Endodermal cell (in vitro differentiated cells): ENCODE results near the gene CCDC170. TPM values are rescaled to one million over a fixed set of nuclear protein-coding genes. Genes with fewer than 3 reads are reported as not detected.

ENCODE experiments used
- DNase-seq: peaks from one replicate; pipeline ENCODE4 v3.0.0-alpha.2; 2017
- H3K27ac ChIP-seq: 2 replicates; pipeline ENCODE4 v1.5.1; 2013; ENCODE audit warnings: mild to moderate bottlenecking, low read depth, low read length, moderate library complexity
- H3K27me3 ChIP-seq: 2 replicates; pipeline ENCODE4 v1.6.1; 2013; ENCODE audit warnings: mild to moderate bottlenecking, low read length, moderate library complexity; ENCODE audit not compliant: insufficient read depth, control insufficient read depth, poor library complexity, severe bottlenecking
- H3K36me3 ChIP-seq: 2 replicates; pipeline ENCODE4 v1.7.0; 2013; ENCODE audit warnings: mild to moderate bottlenecking, low read length, moderate library complexity; ENCODE audit not compliant: control insufficient read depth, insufficient read depth
- H3K4me1 ChIP-seq: one replicate; pipeline ENCODE4 v1.7.0; 2013; ENCODE audit warnings: low read length; ENCODE audit not compliant: control insufficient read depth, insufficient read depth
- H3K4me3 ChIP-seq: 2 replicates; pipeline ENCODE4 v1.5.1; 2013; ENCODE audit warnings: mild to moderate bottlenecking, low read length, moderate library complexity
- H3K9ac ChIP-seq: 2 replicates; pipeline ENCODE4 v1.6.1; 2013; ENCODE audit warnings: mild to moderate bottlenecking, low read length, moderate library complexity; ENCODE audit not compliant: poor library complexity, severe bottlenecking; ENCODE audit errors: extremely low read depth
- H3K9me3 ChIP-seq: 2 replicates; pipeline ENCODE4 v1.6.1; 2013; ENCODE audit warnings: mild to moderate bottlenecking, low read length, moderate library complexity; ENCODE audit not compliant: control insufficient read depth
- H3K27ac Mint-ChIP-seq: 2 replicates; pipeline ENCODE4 v1.8.0; 2020; ENCODE audit warnings: mixed read lengths
- H3K27me3 Mint-ChIP-seq: 2 replicates; pipeline ENCODE4 v1.8.0; 2021; ENCODE audit warnings: mild to moderate bottlenecking, mixed read lengths; ENCODE audit not compliant: insufficient read depth
- H3K36me3 Mint-ChIP-seq: 2 replicates; pipeline ENCODE4 v1.8.0; 2020; ENCODE audit warnings: low read depth, mixed read lengths
- H3K4me1 Mint-ChIP-seq: 2 replicates; pipeline ENCODE4 v1.8.0; 2020; ENCODE audit warnings: mixed read lengths
- H3K4me3 Mint-ChIP-seq: 2 replicates; pipeline ENCODE4 v1.8.0; 2020; ENCODE audit warnings: mild to moderate bottlenecking, moderate library complexity, mixed read lengths
- H3K9me3 Mint-ChIP-seq: 2 replicates; pipeline ENCODE4 v1.8.0; 2020; ENCODE audit warnings: mild to moderate bottlenecking, mixed read lengths
- WGBS, 2 experiments: methylation state at CpG; one replicate each; pipeline versions ENCODE4 v1.1.5 to v1.1.7; 2013; ENCODE audit warnings: missing lambda C conversion rate in 2 of 2, mixed read lengths in 1 of 2; ENCODE audit not compliant: insufficient coverage in 1 of 2, insufficient read length in 1 of 2; 5-methylcytosine and 5-hydroxymethylcytosine counted together
- long read RNA-seq, 4 experiments: library from polyadenylated mRNA in 2 of 4; library from RNA in 1 of 4; library from capped mRNA in 1 of 4; stranded (forward) in 3 of 4; unstranded in 1 of 4; transcript quantifications; one replicate each; pipeline ENCODE4 v2.0.0, GENCODE V29; 2020 to 2021; ENCODE audit warnings: inconsistent platforms in 1 of 4
- polyA plus RNA-seq, 2 experiments: library from polyadenylated mRNA; stranded (reverse); fragments of 50-300 nt; gene quantifications; one replicate each; pipeline ENCODE4 v1.2.3, GENCODE V29; 2013
- total RNA-seq, 2 donors: library from RNA; stranded (reverse); fragmentation: NEBNext Ultra II Directional in 1 of 2; extraction: Animal tissue kit (Norgen Biotek cat#: 25700) in 1 of 2; gene quantifications; 2 replicates in 1 of 2; 3 replicates in 1 of 2; pipeline ENCODE4 v1.2.1, GENCODE V29; 2021
- TF ChIP-seq, protein P1 (sequence below): fragments of 200-600 bp; sonication (generic); conservative IDR thresholded peaks from 2 replicates; pipeline ENCODE4 v1.5.0; 2021; ENCODE audit warnings: antibody characterized with exemption, mild to moderate bottlenecking

Gene CCDC170, protein sequence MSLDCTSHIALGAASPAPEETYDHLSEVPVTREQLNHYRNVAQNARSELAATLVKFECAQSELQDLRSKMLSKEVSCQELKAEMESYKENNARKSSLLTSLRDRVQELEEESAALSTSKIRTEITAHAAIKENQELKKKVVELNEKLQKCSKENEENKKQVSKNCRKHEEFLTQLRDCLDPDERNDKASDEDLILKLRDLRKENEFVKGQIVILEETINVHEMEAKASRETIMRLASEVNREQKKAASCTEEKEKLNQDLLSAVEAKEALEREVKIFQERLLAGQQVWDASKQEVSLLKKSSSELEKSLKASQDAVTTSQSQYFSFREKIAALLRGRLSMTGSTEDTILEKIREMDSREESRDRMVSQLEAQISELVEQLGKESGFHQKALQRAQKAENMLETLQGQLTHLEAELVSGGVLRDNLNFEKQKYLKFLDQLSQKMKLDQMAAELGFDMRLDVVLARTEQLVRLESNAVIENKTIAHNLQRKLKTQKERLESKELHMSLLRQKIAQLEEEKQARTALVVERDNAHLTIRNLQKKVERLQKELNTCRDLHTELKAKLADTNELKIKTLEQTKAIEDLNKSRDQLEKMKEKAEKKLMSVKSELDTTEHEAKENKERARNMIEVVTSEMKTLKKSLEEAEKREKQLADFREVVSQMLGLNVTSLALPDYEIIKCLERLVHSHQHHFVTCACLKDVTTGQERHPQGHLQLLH
- total RNA-seq: 1 to 10 TPM; 2.2 to 4.1 TPM
- 0.46 TPM for polyA plus RNA-seq (2013, experiment 1 of 2)
- 1.2 TPM for polyA plus RNA-seq (2013, experiment 2 of 2)
- long read RNA-seq, experiment 1: 0 reads
- long read RNA-seq, experiment 2, full-length matches to known transcripts: 13 of 21 reads
- long read RNA-seq, experiment 2, partial matches to known transcripts: 0 of 21 reads
- long read RNA-seq, experiment 2, other reads (novel, unspliced or antisense): 8 of 21 reads
- long read RNA-seq, experiment 3, full-length matches to known transcripts: 7 of 12 reads
- long read RNA-seq, experiment 3, partial matches to known transcripts: 1 of 12 reads
- long read RNA-seq, experiment 3, other reads (novel, unspliced or antisense): 4 of 12 reads
- long read RNA-seq, experiment 4, full-length matches to known transcripts: 1 of 6 reads
- long read RNA-seq, experiment 4, partial matches to known transcripts: 3 of 6 reads
- long read RNA-seq, experiment 4, other reads (novel, unspliced or antisense): 2 of 6 reads

DNA sequence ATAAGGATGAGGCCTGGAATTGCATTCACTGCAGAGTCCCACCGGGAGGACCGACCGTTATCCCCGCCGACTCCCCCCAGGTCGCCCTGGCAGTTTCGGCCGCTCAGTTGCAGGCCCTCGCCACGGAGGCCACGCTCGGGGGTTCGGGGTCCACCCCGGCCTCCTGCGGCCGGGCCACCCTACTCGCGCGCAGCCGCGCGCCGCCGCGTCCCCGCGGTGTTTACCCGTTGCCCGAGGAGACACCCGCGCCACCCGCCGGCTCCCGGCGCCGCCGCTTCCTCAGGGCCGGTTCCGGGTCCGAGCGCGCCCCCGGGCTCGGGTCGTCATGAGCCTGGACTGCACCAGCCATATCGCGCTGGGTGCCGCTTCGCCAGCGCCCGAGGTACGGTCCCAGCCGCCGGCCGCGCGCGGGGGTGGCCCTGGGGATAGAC lies at the start of gene CCDC170:
TSS of gene CCDC170 (plus strand) at position 214 of the 431 bp plus-strand sequence. CDS start at position 326, 112 bp downstream.
- Mint-ChIP-seq H3K4me3 (peak within 1 kb of the TSS; percentile 71), H3K27me3 (peaks cover 44% of the 10 kb centered on the region), H3K27ac (no peak within 1 kb of the TSS), H3K4me1 (peaks cover 6% of the 10 kb centered on the region), H3K36me3 (no peaks in the 10 kb centered on the region), H3K9me3 (no peaks in the 10 kb centered on the region)
- peak; percentile 88 for DNase-seq
- Histone ChIP-seq H3K27ac (no peak within 1 kb of the TSS), H3K4me3 (peak within 1 kb of the TSS; percentile 85), H3K9me3 (no peaks in the 10 kb centered on the region), H3K4me1 (peaks cover 3% of the 10 kb centered on the region), H3K27me3 (peaks cover 17% of the 10 kb centered on the region), H3K36me3 (no peaks in the 10 kb centered on the region), H3K9ac (peak within 1 kb of the TSS; percentile 68)
- TF ChIP-seq, protein P1, sequence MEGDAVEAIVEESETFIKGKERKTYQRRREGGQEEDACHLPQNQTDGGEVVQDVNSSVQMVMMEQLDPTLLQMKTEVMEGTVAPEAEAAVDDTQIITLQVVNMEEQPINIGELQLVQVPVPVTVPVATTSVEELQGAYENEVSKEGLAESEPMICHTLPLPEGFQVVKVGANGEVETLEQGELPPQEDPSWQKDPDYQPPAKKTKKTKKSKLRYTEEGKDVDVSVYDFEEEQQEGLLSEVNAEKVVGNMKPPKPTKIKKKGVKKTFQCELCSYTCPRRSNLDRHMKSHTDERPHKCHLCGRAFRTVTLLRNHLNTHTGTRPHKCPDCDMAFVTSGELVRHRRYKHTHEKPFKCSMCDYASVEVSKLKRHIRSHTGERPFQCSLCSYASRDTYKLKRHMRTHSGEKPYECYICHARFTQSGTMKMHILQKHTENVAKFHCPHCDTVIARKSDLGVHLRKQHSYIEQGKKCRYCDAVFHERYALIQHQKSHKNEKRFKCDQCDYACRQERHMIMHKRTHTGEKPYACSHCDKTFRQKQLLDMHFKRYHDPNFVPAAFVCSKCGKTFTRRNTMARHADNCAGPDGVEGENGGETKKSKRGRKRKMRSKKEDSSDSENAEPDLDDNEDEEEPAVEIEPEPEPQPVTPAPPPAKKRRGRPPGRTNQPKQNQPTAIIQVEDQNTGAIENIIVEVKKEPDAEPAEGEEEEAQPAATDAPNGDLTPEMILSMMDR: no peak
- 1 to 5% methylated on average over 11 to 58 of the region's 58 CpGs for WGBS, 2 experiments

DNA sequence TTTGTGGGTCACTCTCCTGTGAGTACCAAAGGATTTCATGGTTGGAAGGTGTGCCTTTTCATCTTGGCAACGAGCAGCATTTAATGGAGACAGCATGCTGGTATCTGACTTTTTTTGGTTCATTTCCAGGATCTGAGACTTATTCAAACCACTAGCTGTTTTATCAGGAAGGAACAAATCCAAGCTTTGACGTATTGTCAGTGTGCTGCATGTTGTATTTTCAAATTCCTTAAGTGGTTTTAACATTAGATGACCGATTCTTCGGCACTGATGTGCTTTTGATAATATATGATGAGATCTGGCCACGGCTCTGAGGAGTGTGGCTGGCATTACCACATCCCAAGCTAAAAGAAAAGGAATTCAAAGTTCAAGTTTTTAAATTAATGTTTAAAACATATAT lies 48.3 kb upstream of the CCDC170 start:
- no peaks in the 10 kb centered on the region for H3K27me3 Mint-ChIP-seq
- H3K27me3 ChIP-seq: no peaks in the 10 kb centered on the region
- WGBS, 2 experiments: 80 to 95% methylated on average over 1 to 5 of the region's 5 CpGs
- no peak overlapping the region for H3K27ac Mint-ChIP-seq
- H3K36me3 Mint-ChIP-seq: peaks cover 48% of the 10 kb centered on the region
- H3K36me3 ChIP-seq: peaks cover 65% of the 10 kb centered on the region
- H3K9ac ChIP-seq: no peak overlapping the region
- no peak for DNase-seq
- no peak overlapping the region for H3K27ac ChIP-seq
- no peak overlapping the region for H3K4me3 Mint-ChIP-seq
- TF ChIP-seq, protein P1: no peak
- no peak overlapping the region for H3K4me3 ChIP-seq
- peaks cover 9% of the 10 kb centered on the region for H3K4me1 ChIP-seq
- peaks cover 5% of the 10 kb centered on the region for H3K9me3 ChIP-seq
- peaks cover 3% of the 10 kb centered on the region for H3K9me3 Mint-ChIP-seq
- H3K4me1 Mint-ChIP-seq: peaks cover 35% of the 10 kb centered on the region

DNA sequence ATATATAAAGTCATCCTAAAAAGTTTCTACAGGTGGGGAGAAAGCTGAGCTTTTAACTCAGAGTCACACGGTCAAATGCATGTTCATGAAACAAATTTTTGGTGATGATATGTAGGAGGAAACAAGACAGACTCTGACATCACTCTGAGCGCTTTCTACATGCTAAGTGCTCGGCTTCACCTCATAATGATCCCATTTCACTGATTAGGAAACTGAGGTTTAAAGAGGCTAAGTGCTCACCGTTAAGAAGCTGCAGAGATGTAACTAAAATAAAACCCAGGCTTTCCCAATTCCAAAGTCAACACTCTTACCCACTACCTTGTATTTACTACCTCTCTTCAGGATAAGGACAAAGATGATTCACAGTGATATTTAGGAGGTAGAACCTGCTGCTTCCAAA lies 46.6 kb upstream of the CCDC170 start:
- H3K9me3 Mint-ChIP-seq: peaks cover 6% of the 10 kb centered on the region
- H3K27ac ChIP-seq: no peak overlapping the region
- peaks cover 50% of the 10 kb centered on the region for H3K36me3 Mint-ChIP-seq

More for the DNA sequence above, 46.6 kb upstream of the CCDC170 start:
- Histone ChIP-seq H3K27me3 (no peaks in the 10 kb centered on the region), H3K9me3 (peaks cover 5% of the 10 kb centered on the region), H3K4me3 (no peak overlapping the region), H3K9ac (no peak overlapping the region), H3K36me3 (peaks cover 53% of the 10 kb centered on the region), H3K4me1 (peaks cover 1% of the 10 kb centered on the region)
- Mint-ChIP-seq H3K4me3 (no peak overlapping the region), H3K27ac (peak overlapping the region; percentile 24), H3K4me1 (peaks cover 19% of the 10 kb centered on the region), H3K27me3 (no peaks in the 10 kb centered on the region)
- no peak for DNase-seq
- TF ChIP-seq, protein P1: no peak
- 94 to 96% methylated on average over 4 of the region's 4 CpGs for WGBS, 2 experiments
